Activated naive CD4-positive, alpha-beta T cell treated with anti-CD3 and anti-CD28 coated beads, Interleukin-2, amount 50 U/mL, for 72 hours (primary cell): ENCODE measurements around the gene LRRC32. TPM values are rescaled to one million over a fixed set of nuclear protein-coding genes. Genes with fewer than 3 reads are reported as not detected.

Experiments used
- ATAC-seq, 2 donors: fragments of 150-1000 bp; cut with Tn5 transposase; 2 replicates each; pipeline ENCODE4 v1.10.0; 2021; ENCODE audit warnings: mild to moderate bottlenecking in 2 of 2, moderate library complexity in 2 of 2
- DNase-seq, 2 donors: peaks; one replicate each; pipeline ENCODE4 v3.0.0; 2021 to 2022; ENCODE audit warnings: low spot score in 2 of 2
- H3K27ac Mint-ChIP-seq, 2 donors: one replicate each; pipeline ENCODE4 v1.8.0; 2022; ENCODE audit warnings: mild to moderate bottlenecking in 2 of 2, mixed read lengths in 2 of 2
- H3K36me3 Mint-ChIP-seq, 2 donors: one replicate each; pipeline ENCODE4 v1.8.0; 2022; ENCODE audit warnings: mixed read lengths in 2 of 2
- H3K9me3 Mint-ChIP-seq, 2 donors: one replicate each; pipeline ENCODE4 v1.8.0; 2022; ENCODE audit warnings: mixed read lengths in 2 of 2
- total RNA-seq, 2 donors: library from RNA; stranded (reverse); gene quantifications; one replicate each; pipeline ENCODE4 v1.2.3, GENCODE V29; 2022

LRRC32 gene
- total RNA-seq, 2 donors from 2014 or later = 0.30 to 0.43 TPM

- Mint-ChIP-seq H3K27ac (no peak overlapping the region), H3K9me3 (no peaks in the 10 kb centered on the region), H3K36me3 (no peaks in the 10 kb centered on the region)
- ATAC-seq = no peak
- no peak for DNase-seq
Observed at GRCh38 chr11:76661834-76662434, 8.6 kb downstream of the LRRC32 start.

GRCh38 chr11:76661306-76661751 lies 9.2 kb downstream of the LRRC32 start:
- Mint-ChIP-seq H3K9me3 (no peaks in the 10 kb centered on the region), H3K36me3 (no peaks in the 10 kb centered on the region), H3K27ac (no peak overlapping the region)
- DNase-seq = no peak
- no peak for ATAC-seq

- no peak for ATAC-seq
- H3K27ac Mint-ChIP-seq = peak overlapping the region in 1 of 2 donors; percentile 29
- no peaks in the 10 kb centered on the region for H3K9me3 Mint-ChIP-seq
Observed at GRCh38 chr11:76660533-76661305, 9.8 kb downstream of the LRRC32 start.

GRCh38 chr11:76659672-76660532 lies 10.6 kb downstream of the LRRC32 start:
- H3K9me3 Mint-ChIP-seq = no peaks in the 10 kb centered on the region
- H3K36me3 Mint-ChIP-seq = no peaks in the 10 kb centered on the region
- no peak overlapping the region for H3K27ac Mint-ChIP-seq
- ATAC-seq (no peak), DNase-seq (no peak)

More at GRCh38 chr11:76660533-76661305, 9.8 kb downstream of the LRRC32 start:
- no peaks in the 10 kb centered on the region for H3K36me3 Mint-ChIP-seq
- DNase-seq = no peak

GRCh38 chr11:76658651-76659650 lies 11.6 kb downstream of the LRRC32 start:
- Mint-ChIP-seq H3K9me3 (no peaks in the 10 kb centered on the region), H3K36me3 (no peaks in the 10 kb centered on the region), H3K27ac (peak overlapping the region in 1 of 2 donors; percentile 48)
- no peak for DNase-seq
- no peak for ATAC-seq

- peak overlapping the region in 1 of 2 donors; percentile 48 for H3K27ac Mint-ChIP-seq
- ATAC-seq (no peak), DNase-seq (no peak)
- no peaks in the 10 kb centered on the region for H3K36me3 Mint-ChIP-seq
- no peaks in the 10 kb centered on the region for H3K9me3 Mint-ChIP-seq
Observed at GRCh38 chr11:76658231-76658630, 12.3 kb downstream of the LRRC32 start.

GRCh38 chr11:76657187-76658170 lies 13.1 kb downstream of the LRRC32 start:
- DNase-seq (peak in 1 of 2 donors; percentile 42), ATAC-seq (no peak)
- no peak overlapping the region for H3K27ac Mint-ChIP-seq
- no peaks in the 10 kb centered on the region for H3K9me3 Mint-ChIP-seq
- H3K36me3 Mint-ChIP-seq = no peaks in the 10 kb centered on the region

- no peak overlapping the region for H3K27ac Mint-ChIP-seq
- DNase-seq = peak in 1 of 2 donors; percentile 44
Observed at GRCh38 chr11:76656571-76657081, 13.9 kb downstream of the LRRC32 start.

GRCh38 chr11:76656050-76656531 lies 14.5 kb downstream of the LRRC32 start:
- Mint-ChIP-seq H3K27ac (no peak overlapping the region), H3K9me3 (no peaks in the 10 kb centered on the region), H3K36me3 (no peaks in the 10 kb centered on the region)
- DNase-seq (no peak), ATAC-seq (no peak)

More at GRCh38 chr11:76656571-76657081, 13.9 kb downstream of the LRRC32 start:
- no peaks in the 10 kb centered on the region for H3K36me3 Mint-ChIP-seq
- H3K9me3 Mint-ChIP-seq = no peaks in the 10 kb centered on the region
- no peak for ATAC-seq

GRCh38 chr11:76655501-76656049 lies 15.0 kb downstream of the LRRC32 start:
- H3K36me3 Mint-ChIP-seq = no peaks in the 10 kb centered on the region
- DNase-seq (no peak), ATAC-seq (no peak)
- no peak overlapping the region for H3K27ac Mint-ChIP-seq
- H3K9me3 Mint-ChIP-seq = no peaks in the 10 kb centered on the region

GRCh38 chr11:76654980-76655379 lies 15.6 kb downstream of the LRRC32 start:
- Mint-ChIP-seq H3K27ac (no peak overlapping the region), H3K36me3 (no peaks in the 10 kb centered on the region), H3K9me3 (no peaks in the 10 kb centered on the region)
- ATAC-seq (no peak), DNase-seq (no peak)

- DNase-seq (no peak), ATAC-seq (no peak)
- H3K36me3 Mint-ChIP-seq = no peaks in the 10 kb centered on the region
- no peak overlapping the region for H3K27ac Mint-ChIP-seq
- H3K9me3 Mint-ChIP-seq = no peaks in the 10 kb centered on the region
Observed at GRCh38 chr11:76654298-76654851, 16.2 kb downstream of the LRRC32 start.

GRCh38 chr11:76653674-76654284 lies 16.8 kb downstream of the LRRC32 start:
- Mint-ChIP-seq H3K27ac (no peak overlapping the region), H3K9me3 (no peaks in the 10 kb centered on the region), H3K36me3 (no peaks in the 10 kb centered on the region)
- ATAC-seq (no peak), DNase-seq (no peak)
